PFSK-1 (cell line): Measurements from ENCODE around the gene MSANTD1.

Source experiments
- FOXP2 ChIP-seq: optimal IDR thresholded peaks from 2 replicates; pipeline ENCODE3; 2011; ENCODE audit warnings: borderline replicate concordance, control low read depth, inconsistent platforms; ENCODE audit not compliant: insufficient read depth; ENCODE audit errors: extremely low read length, extremely low read depth
- POLR2AphosphoS5 ChIP-seq: IDR thresholded peaks from 2 replicates; pipeline ENCODE4 v1.6.1; 2012; ENCODE audit warnings: low read depth, mild to moderate bottlenecking, control low read depth, low read length, moderate library complexity
- REST ChIP-seq, 2 experiments: IDR thresholded peaks; 2 replicates each; pipeline versions ENCODE4 v1.6.1 to v1.8.0; 2011 to 2012; ENCODE audit warnings: low read depth in 2 of 2, low read length in 2 of 2, control low read depth in 1 of 2, inconsistent platforms in 1 of 2, mild to moderate bottlenecking in 1 of 2, moderate library complexity in 1 of 2; ENCODE audit not compliant: insufficient read depth in 1 of 2
- SIN3A ChIP-seq: IDR thresholded peaks from 2 replicates; pipeline ENCODE4 v1.6.1; 2012; ENCODE audit warnings: mild to moderate bottlenecking, low read length, moderate library complexity, borderline replicate concordance; ENCODE audit not compliant: insufficient read depth
- TAF1 ChIP-seq: IDR thresholded peaks from 2 replicates; pipeline ENCODE4 v1.6.1; 2012; ENCODE audit warnings: low read length, control low read depth, borderline replicate concordance; ENCODE audit not compliant: insufficient read depth

The MSANTD1 gene

GRCh38 chr4:3299122-3299975 is 50.4 kb downstream of the MSANTD1 start:
- no peak for TF ChIP-seq FOXP2
- no peak for TF ChIP-seq SIN3A
- TF ChIP-seq TAF1 = no peak
- no peak for TF ChIP-seq REST (IDR thresholded peaks at IDR 0.05; ENCODE audit: insufficient read depth in 1 of 2, low read depth in 2 of 2, low read length in 2 of 2)
- no peak for TF ChIP-seq POLR2AphosphoS5

GRCh38 chr4:3299976-3300671 is 51.2 kb downstream of the MSANTD1 start:
- TF ChIP-seq TAF1 (no peak), POLR2AphosphoS5 (no peak), REST (IDR thresholded peaks at IDR 0.05; ENCODE audit: insufficient read depth in 1 of 2, low read depth in 2 of 2, low read length in 2 of 2) (no peak), SIN3A (no peak)

GRCh38 chr4:3301450-3302172 is 52.7 kb downstream of the MSANTD1 start:
- no peak for TF ChIP-seq POLR2AphosphoS5
- no peak for TF ChIP-seq SIN3A
- TF ChIP-seq REST (IDR thresholded peaks at IDR 0.05; ENCODE audit: insufficient read depth in 1 of 2, low read depth in 2 of 2, low read length in 2 of 2) = no peak
- no peak for TF ChIP-seq FOXP2
- TF ChIP-seq TAF1 = no peak

- TF ChIP-seq TAF1 (no peak), POLR2AphosphoS5 (no peak), SIN3A (no peak), REST (IDR thresholded peaks at IDR 0.05; ENCODE audit: insufficient read depth in 1 of 2, low read depth in 2 of 2, low read length in 2 of 2) (no peak), FOXP2 (no peak)
Measured at GRCh38 chr4:3302173-3302785, 53.3 kb downstream of the MSANTD1 start.
